Choroid plexus epithelial cell (primary cell): ENCODE data around the gene LSP1.

Source experiments
- DNase-seq: peaks from one replicate; pipeline ENCODE4 v3.0.0-alpha.2; 2010; ENCODE audit warnings: low read depth
- H3K4me3 ChIP-seq: 2 replicates; pipeline ENCODE4 v1.5.1; 2011; ENCODE audit warnings: low read depth, mild to moderate bottlenecking, control low read depth, low read length, moderate library complexity
- CTCF ChIP-seq: conservative IDR thresholded peaks from 2 replicates; pipeline ENCODE4 v1.5.1; 2011; ENCODE audit warnings: low read depth, mild to moderate bottlenecking, control low read depth, inconsistent platforms, low read length, moderate library complexity

Gene LSP1

GRCh38 chr11:1825039-1825740 is 27.7 kb upstream of the LSP1 start:
- TF ChIP-seq CTCF = peak; percentile 55
- H3K4me3 ChIP-seq = no peak overlapping the region
- peak; percentile 21 for DNase-seq

GRCh38 chr11:1825785-1826451 is 27.0 kb upstream of the LSP1 start:
- no peak for TF ChIP-seq CTCF
- no peak for DNase-seq

GRCh38 chr11:1826552-1827094 is 26.3 kb upstream of the LSP1 start:
- peak; percentile 75 for DNase-seq
- peak; percentile 35 for TF ChIP-seq CTCF
- H3K4me3 ChIP-seq = no peak overlapping the region

More at GRCh38 chr11:1825785-1826451, 27.0 kb upstream of the LSP1 start:
- H3K4me3 ChIP-seq = no peak overlapping the region

- DNase-seq = peak; percentile 64
- TF ChIP-seq CTCF = peak; percentile 8
- H3K4me3 ChIP-seq = no peak overlapping the region
These were observed 25.6 kb upstream of the LSP1 start for GRCh38 chr11:1827095-1827813.

GRCh38 chr11:1827931-1828330 is 25.0 kb upstream of the LSP1 start:
- no peak for DNase-seq
- no peak for TF ChIP-seq CTCF
- no peak overlapping the region for H3K4me3 ChIP-seq

GRCh38 chr11:1828542-1828941 is 24.3 kb upstream of the LSP1 start:
- no peak for TF ChIP-seq CTCF
- DNase-seq = no peak
- no peak overlapping the region for H3K4me3 ChIP-seq
